Glutamatergic neuron (in vitro differentiated cells): ENCODE data around the gene TUBB4A. TPM values are rescaled to one million over a fixed set of nuclear protein-coding genes. Genes with fewer than 3 reads are reported as not detected.

Experiments used
- DNase-seq: peaks from one replicate; pipeline ENCODE4 v3.0.0; 2022
- H3K27ac Mint-ChIP-seq: one replicate; pipeline ENCODE4 v1.8.0; 2020; ENCODE audit warnings: mild to moderate bottlenecking, mixed read lengths, inconsistent platforms; ENCODE audit not compliant: unreplicated experiment
- H3K27me3 Mint-ChIP-seq: one replicate; pipeline ENCODE4 v1.8.0; 2020; ENCODE audit warnings: mild to moderate bottlenecking, moderate library complexity, mixed read lengths, inconsistent platforms; ENCODE audit not compliant: unreplicated experiment
- H3K36me3 Mint-ChIP-seq: one replicate; pipeline ENCODE4 v1.8.0; 2020; ENCODE audit warnings: mild to moderate bottlenecking, mixed read lengths, inconsistent platforms; ENCODE audit not compliant: unreplicated experiment
- H3K4me1 Mint-ChIP-seq: one replicate; pipeline ENCODE4 v1.8.0; 2020; ENCODE audit warnings: mild to moderate bottlenecking, low read depth, mixed read lengths, inconsistent platforms; ENCODE audit not compliant: unreplicated experiment
- H3K4me3 Mint-ChIP-seq: one replicate; pipeline ENCODE4 v1.8.0; 2020; ENCODE audit warnings: mild to moderate bottlenecking, mixed read lengths, inconsistent platforms; ENCODE audit not compliant: unreplicated experiment
- H3K9me3 Mint-ChIP-seq: one replicate; pipeline ENCODE4 v1.8.0; 2020; ENCODE audit warnings: mild to moderate bottlenecking, moderate library complexity, mixed read lengths, inconsistent platforms; ENCODE audit not compliant: unreplicated experiment
- CTCF ChIP-seq: fragments of 200-600 bp; sonication (generic); IDR thresholded peaks from one replicate; pipeline ENCODE4 v1.5.0; 2021; ENCODE audit not compliant: partially characterized antibody, unreplicated experiment
- total RNA-seq: library from RNA; stranded (reverse); fragmentation: NEBNext Ultra II Directional; extraction: Animal tissue kit (Norgen Biotek cat#: 25700); gene quantifications from one replicate; pipeline ENCODE4 v1.2.1, GENCODE V29; 2021; ENCODE audit not compliant: unreplicated experiment

The TUBB4A gene
- total RNA-seq, 1 donor from 2014 or later = 225 TPM

GRCh38 chr19:6466526-6467248 is 35.4 kb downstream of the TUBB4A start:
- Mint-ChIP-seq H3K4me3 (no peak overlapping the region), H3K27ac (no peak overlapping the region), H3K4me1 (no peaks in the 10 kb centered on the region), H3K36me3 (no peaks in the 10 kb centered on the region), H3K27me3 (peaks cover 12% of the 10 kb centered on the region), H3K9me3 (peaks cover 5% of the 10 kb centered on the region)
- DNase-seq = no peak
- TF ChIP-seq CTCF = no peak

- Mint-ChIP-seq H3K9me3 (peaks cover 5% of the 10 kb centered on the region), H3K27me3 (peaks cover 12% of the 10 kb centered on the region), H3K4me1 (no peaks in the 10 kb centered on the region), H3K4me3 (no peak overlapping the region), H3K27ac (no peak overlapping the region), H3K36me3 (no peaks in the 10 kb centered on the region)
- no peak for DNase-seq
- TF ChIP-seq CTCF = no peak
Measured at GRCh38 chr19:6465663-6466062, 36.4 kb downstream of the TUBB4A start.

GRCh38 chr19:6465006-6465405 is 37.1 kb downstream of the TUBB4A start:
- Mint-ChIP-seq H3K9me3 (peaks cover 6% of the 10 kb centered on the region), H3K4me1 (no peaks in the 10 kb centered on the region), H3K36me3 (no peaks in the 10 kb centered on the region), H3K27ac (no peak overlapping the region), H3K4me3 (peak overlapping the region; percentile 40), H3K27me3 (peaks cover 12% of the 10 kb centered on the region)
- TF ChIP-seq CTCF = no peak
- DNase-seq = no peak

GRCh38 chr19:6464070-6464873 is 37.8 kb downstream of the TUBB4A start, which contains the start of gene CRB3:
Gene CRB3, plus strand, starts transcription at chr19:6464271. Its CDS starts 431 bp downstream, at chr19:6464702.
- H3K36me3 Mint-ChIP-seq = no peaks in the 10 kb centered on the region
- DNase-seq = no peak
- peaks cover 12% of the 10 kb centered on the region for H3K27me3 Mint-ChIP-seq
- H3K9me3 Mint-ChIP-seq = peaks cover 5% of the 10 kb centered on the region
- no peak for TF ChIP-seq CTCF
- peak within 1 kb of the TSS; percentile 40 for H3K4me3 Mint-ChIP-seq
- H3K4me1 Mint-ChIP-seq = no peaks in the 10 kb centered on the region
- no peak within 1 kb of the TSS for H3K27ac Mint-ChIP-seq
